Naive B cell (primary cell): Measurements from ENCODE around the gene IQCH. TPM values are rescaled to one million over a fixed set of nuclear protein-coding genes. Genes with fewer than 3 reads are reported as not detected.

Experiments
- ATAC-seq, 2 donors: fragments of 150-1000 bp; cut with Tn5 transposase; 2 replicates each; pipeline ENCODE4 v1.10.0; 2021; ENCODE audit warnings: low read depth in 2 of 2, mild to moderate bottlenecking in 2 of 2, moderate library complexity in 2 of 2
- DNase-seq: peaks from one replicate; pipeline ENCODE4 v3.0.0; 2022
- H3K27ac Mint-ChIP-seq, 6 donors: one replicate each; pipeline ENCODE4 v1.8.0; 2020 to 2022; ENCODE audit warnings: mild to moderate bottlenecking in 6 of 6, mixed read lengths in 6 of 6, moderate library complexity in 5 of 6, inconsistent platforms in 2 of 6
- H3K27me3 Mint-ChIP-seq, 3 donors: one replicate each; pipeline ENCODE4 v1.8.0; 2021 to 2022; ENCODE audit warnings: mixed read lengths in 3 of 3, mild to moderate bottlenecking in 1 of 3
- H3K36me3 Mint-ChIP-seq, 2 donors: one replicate each; pipeline ENCODE4 v1.8.0; 2020 to 2022; ENCODE audit warnings: mixed read lengths in 2 of 2, inconsistent platforms in 1 of 2, mild to moderate bottlenecking in 1 of 2
- H3K4me1 Mint-ChIP-seq, 3 donors: one replicate each; pipeline ENCODE4 v1.8.0; 2020 to 2022; ENCODE audit warnings: mixed read lengths in 3 of 3, inconsistent platforms in 1 of 3, mild to moderate bottlenecking in 1 of 3, moderate library complexity in 1 of 3
- H3K4me3 Mint-ChIP-seq, 8 donors: one replicate each; pipeline ENCODE4 v1.8.0; 2020 to 2022; ENCODE audit warnings: mild to moderate bottlenecking in 8 of 8, mixed read lengths in 8 of 8, moderate library complexity in 8 of 8, inconsistent platforms in 2 of 8
- H3K9me3 Mint-ChIP-seq, 7 donors: one replicate each; pipeline ENCODE4 v1.8.0; 2020 to 2022; ENCODE audit warnings: mixed read lengths in 7 of 7, mild to moderate bottlenecking in 5 of 7, inconsistent platforms in 2 of 7, moderate library complexity in 1 of 7
- polyA plus RNA-seq, 6 donors: library from polyadenylated mRNA; unstranded; fragments of 300-500 nt; fragmentation: Illumina TruSeq; gene quantifications; one replicate each; pipeline ENCODE4 v1.2.3, GENCODE V29; 2021; ENCODE audit warnings: low read depth in 6 of 6

Gene IQCH
- polyA plus RNA-seq, 6 donors from 2014 or later, result 0.23 to 0.30 TPM; not detected in 4

DNA sequence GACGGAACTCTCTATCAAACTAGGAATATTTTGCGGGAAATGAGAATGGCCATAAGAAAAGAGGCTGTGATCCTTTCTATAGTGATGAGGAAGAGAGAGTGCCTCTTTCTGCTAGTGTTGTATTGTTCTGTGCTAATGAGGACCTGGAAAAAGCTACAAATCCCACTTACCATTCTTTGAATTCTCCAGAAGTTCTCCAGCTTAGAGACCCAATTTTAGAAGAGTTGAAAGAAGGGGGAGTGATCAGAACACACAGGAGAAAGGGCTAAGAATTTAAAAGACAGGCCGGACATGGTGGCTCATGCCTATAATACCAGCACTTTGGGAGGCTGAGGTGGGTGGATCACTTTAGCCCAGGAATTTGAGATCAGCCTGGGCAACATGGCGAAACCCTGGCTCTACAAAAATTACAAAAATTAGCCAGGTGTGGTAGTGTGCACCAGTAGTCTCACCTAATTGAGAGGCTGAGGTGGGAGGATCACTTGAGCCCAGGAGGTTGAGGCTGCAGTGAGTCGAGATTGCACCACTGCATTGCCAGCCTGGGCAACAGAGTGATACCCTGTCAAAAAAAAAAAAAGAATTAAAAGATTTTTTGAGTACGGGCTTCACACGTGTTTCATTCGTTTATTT lies 126.9 kb downstream of the IQCH start:
- H3K4me3 Mint-ChIP-seq, result no peak overlapping the region
- peaks cover 8 to 16% (median 9%) of the 10 kb centered on the region in 3 donors for H3K27me3 Mint-ChIP-seq
- ATAC-seq (no peak), DNase-seq (no peak)
- no peaks in the 10 kb centered on the region for H3K4me1 Mint-ChIP-seq
- no peaks in the 10 kb centered on the region for H3K36me3 Mint-ChIP-seq
- H3K27ac Mint-ChIP-seq, result no peak overlapping the region
- H3K9me3 Mint-ChIP-seq, result peaks cover 0 to 2% (median 0%) of the 10 kb centered on the region in 7 donors

- Mint-ChIP-seq H3K9me3 (peaks cover 0 to 2% (median 0%) of the 10 kb centered on the region in 7 donors), H3K4me3 (no peak overlapping the region), H3K27me3 (peaks cover 8 to 15% (median 9%) of the 10 kb centered on the region in 3 donors), H3K4me1 (no peaks in the 10 kb centered on the region), H3K36me3 (no peaks in the 10 kb centered on the region), H3K27ac (no peak overlapping the region)
- ATAC-seq (no peak), DNase-seq (no peak)
These were observed 128.1 kb downstream of the IQCH start for GRCh38 chr15:67382723-67383122.

DNA sequence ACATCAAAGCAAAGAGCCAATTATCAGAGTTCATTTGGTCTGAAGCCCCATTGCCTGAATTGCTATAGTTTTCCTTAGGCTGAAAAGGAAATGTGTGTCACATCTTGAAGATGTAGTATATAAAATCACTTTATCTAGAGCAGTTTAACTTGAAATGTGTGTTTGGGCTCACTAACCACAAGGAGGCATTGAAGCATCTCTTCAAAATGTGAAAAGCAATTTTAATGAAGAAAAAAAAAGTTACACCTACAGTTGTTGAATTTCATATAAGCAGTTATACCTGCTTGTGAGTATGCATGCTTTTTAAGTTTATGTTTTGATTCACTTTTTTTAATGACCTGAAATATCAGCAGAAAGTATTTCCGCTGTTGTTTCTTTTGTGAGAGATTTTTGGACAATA lies 129.3 kb downstream of the IQCH start:
- Mint-ChIP-seq H3K36me3 (no peaks in the 10 kb centered on the region), H3K27me3 (peaks cover 8 to 10% (median 9%) of the 10 kb centered on the region in 3 donors), H3K27ac (no peak overlapping the region), H3K4me3 (no peak overlapping the region), H3K4me1 (no peaks in the 10 kb centered on the region), H3K9me3 (peaks cover 0 to 2% (median 0%) of the 10 kb centered on the region in 7 donors)
- ATAC-seq (no peak), DNase-seq (no peak)

DNA sequence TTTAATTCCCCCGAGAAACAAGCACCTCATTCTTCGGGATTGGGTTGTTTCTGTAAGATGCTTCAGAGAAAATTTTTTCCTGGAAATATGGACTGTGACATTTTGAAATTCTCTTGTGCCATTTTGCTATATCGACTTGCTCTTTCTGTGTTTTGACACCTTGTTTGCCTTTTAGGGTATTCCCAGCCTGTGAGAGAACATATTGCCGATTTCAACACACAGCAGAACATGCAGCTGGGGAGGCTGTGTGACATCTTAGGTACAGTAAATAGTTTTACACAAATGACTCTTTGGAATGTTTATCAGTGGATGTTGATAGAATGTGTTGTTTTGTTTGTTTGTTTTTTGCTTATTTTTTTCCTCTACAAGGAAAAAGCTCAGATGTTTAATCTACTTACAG lies 130.2 kb downstream of the IQCH start:
- ATAC-seq, result no peak
- no peak overlapping the region for H3K27ac Mint-ChIP-seq

DNA sequence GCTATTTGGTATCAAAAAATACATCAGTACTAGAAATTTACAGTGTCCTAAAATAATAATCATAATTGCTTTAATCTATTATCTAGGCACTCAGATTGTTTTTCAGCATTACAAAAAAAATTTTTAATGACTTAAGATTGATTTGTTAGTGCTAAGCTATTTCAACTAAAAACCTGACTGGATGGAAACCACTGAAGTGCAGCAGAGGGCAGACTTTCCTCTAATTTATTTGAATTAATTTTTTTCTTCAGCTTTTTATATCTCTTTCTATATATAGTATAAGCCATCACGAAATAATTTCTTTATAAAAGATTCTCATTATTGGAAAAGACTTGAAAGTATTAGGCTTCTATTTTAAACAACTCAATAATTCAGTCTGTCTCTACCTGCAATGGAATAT lies 131.4 kb downstream of the IQCH start:
- peaks cover 3 to 9% (median 4%) of the 10 kb centered on the region in 3 donors for H3K27me3 Mint-ChIP-seq
- no peaks in the 10 kb centered on the region for H3K4me1 Mint-ChIP-seq
- H3K9me3 Mint-ChIP-seq, result peaks cover 0 to 2% (median 0%) of the 10 kb centered on the region in 7 donors
- no peak overlapping the region for H3K4me3 Mint-ChIP-seq
- no peak for DNase-seq
- no peaks in the 10 kb centered on the region for H3K36me3 Mint-ChIP-seq
- H3K27ac Mint-ChIP-seq, result no peak overlapping the region
- no peak for ATAC-seq

More for the DNA sequence above, 130.2 kb downstream of the IQCH start:
- DNase-seq, result no peak
- peaks cover 8 to 10% (median 9%) of the 10 kb centered on the region in 3 donors for H3K27me3 Mint-ChIP-seq
- H3K9me3 Mint-ChIP-seq, result peaks cover 0 to 2% (median 0%) of the 10 kb centered on the region in 7 donors
- no peaks in the 10 kb centered on the region for H3K4me1 Mint-ChIP-seq
- no peak overlapping the region for H3K4me3 Mint-ChIP-seq
- H3K36me3 Mint-ChIP-seq, result no peaks in the 10 kb centered on the region

GRCh38 chr15:67386947-67387346 lies 132.4 kb downstream of the IQCH start:
- H3K4me3 Mint-ChIP-seq, result no peak overlapping the region
- ATAC-seq (no peak), DNase-seq (no peak)
- peaks cover 0 to 9% (median 2%) of the 10 kb centered on the region in 3 donors for H3K27me3 Mint-ChIP-seq
- no peak overlapping the region for H3K27ac Mint-ChIP-seq
- H3K9me3 Mint-ChIP-seq, result peaks cover 0 to 1% (median 0%) of the 10 kb centered on the region in 7 donors
- no peaks in the 10 kb centered on the region for H3K36me3 Mint-ChIP-seq
- H3K4me1 Mint-ChIP-seq, result no peaks in the 10 kb centered on the region

GRCh38 chr15:67389975-67390374 lies 135.4 kb downstream of the IQCH start:
- H3K27me3 Mint-ChIP-seq, result peaks cover 4 to 9% (median 6%) of the 10 kb centered on the region in 3 donors
- ATAC-seq, result no peak
- H3K9me3 Mint-ChIP-seq, result no peaks in the 10 kb centered on the region
- no peaks in the 10 kb centered on the region for H3K36me3 Mint-ChIP-seq
- H3K27ac Mint-ChIP-seq, result no peak overlapping the region
- no peaks in the 10 kb centered on the region for H3K4me1 Mint-ChIP-seq
- H3K4me3 Mint-ChIP-seq, result no peak overlapping the region
- DNase-seq, result no peak

DNA sequence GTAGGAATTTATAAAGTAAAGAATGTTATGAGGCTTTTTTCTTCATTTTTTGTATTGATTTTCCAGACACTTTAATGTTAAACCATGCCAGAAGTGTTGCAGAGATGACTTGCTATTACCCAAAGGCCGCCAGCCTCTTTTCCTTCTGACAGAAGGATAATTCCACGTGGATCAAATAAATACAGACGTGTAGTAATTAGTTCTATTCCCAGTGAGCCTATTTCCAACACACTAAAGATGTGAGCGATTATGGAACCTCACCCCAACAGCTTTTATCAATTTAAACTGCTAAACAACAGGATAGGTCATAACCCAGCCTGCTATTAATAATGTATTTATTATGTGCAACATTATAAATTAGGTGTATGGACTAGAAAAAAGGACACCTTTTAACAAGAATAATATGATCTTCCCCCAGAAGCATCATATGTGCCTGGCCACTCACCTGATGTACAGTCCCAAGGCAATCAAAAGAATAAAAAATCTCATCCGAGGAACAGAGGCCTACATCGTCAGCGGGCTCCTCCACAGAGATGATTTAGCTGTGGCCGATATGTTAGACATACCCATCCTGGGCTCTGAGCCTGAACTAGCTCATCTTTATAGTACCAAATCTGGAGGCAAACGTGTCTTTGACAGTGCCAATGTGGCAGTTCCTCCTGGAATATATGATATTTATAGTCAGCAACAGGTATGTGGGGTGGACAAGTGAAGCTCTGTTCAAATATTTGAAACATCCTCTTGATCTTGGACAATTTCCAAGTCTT lies 140.5 kb downstream of the IQCH start:
- Mint-ChIP-seq H3K36me3 (no peaks in the 10 kb centered on the region), H3K9me3 (no peaks in the 10 kb centered on the region), H3K27ac (no peak overlapping the region), H3K27me3 (peaks cover 0 to 15% (median 4%) of the 10 kb centered on the region in 3 donors), H3K4me3 (no peak overlapping the region), H3K4me1 (peaks cover 0 to 6% (median 0%) of the 10 kb centered on the region in 3 donors)
- ATAC-seq, result no peak
- no peak for DNase-seq

DNA sequence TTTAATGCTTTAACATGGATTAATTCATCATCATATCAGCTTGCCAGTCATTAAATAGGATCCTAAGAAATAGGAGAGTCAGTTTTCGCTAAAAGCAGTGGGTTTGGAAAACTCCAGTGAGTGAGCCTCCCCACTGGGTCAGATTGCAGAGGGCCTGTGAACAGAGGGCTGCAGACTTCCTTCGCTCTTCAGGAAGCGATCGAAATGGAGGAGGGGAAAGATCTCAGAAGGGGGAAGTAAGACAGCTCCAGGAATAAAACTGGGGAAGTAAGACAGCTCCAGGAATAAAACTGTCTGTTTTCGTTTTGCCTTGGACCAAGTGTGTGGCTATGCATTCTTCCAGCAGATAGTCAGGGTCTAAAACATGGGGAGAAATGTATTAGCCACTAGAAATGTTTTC lies 141.5 kb downstream of the IQCH start:
- Mint-ChIP-seq H3K27me3 (peaks cover 0 to 15% (median 4%) of the 10 kb centered on the region in 3 donors), H3K4me3 (peak overlapping the region in 1 of 8 donors; percentile 5)
- no peak for DNase-seq

GRCh38 chr15:67397139-67397538 lies 142.6 kb downstream of the IQCH start:
- no peak overlapping the region for H3K27ac Mint-ChIP-seq

More for the DNA sequence above, 141.5 kb downstream of the IQCH start:
- Mint-ChIP-seq H3K27ac (no peak overlapping the region), H3K36me3 (no peaks in the 10 kb centered on the region), H3K9me3 (no peaks in the 10 kb centered on the region), H3K4me1 (peaks cover 0 to 6% (median 0%) of the 10 kb centered on the region in 3 donors)
- ATAC-seq, result no peak

DNA sequence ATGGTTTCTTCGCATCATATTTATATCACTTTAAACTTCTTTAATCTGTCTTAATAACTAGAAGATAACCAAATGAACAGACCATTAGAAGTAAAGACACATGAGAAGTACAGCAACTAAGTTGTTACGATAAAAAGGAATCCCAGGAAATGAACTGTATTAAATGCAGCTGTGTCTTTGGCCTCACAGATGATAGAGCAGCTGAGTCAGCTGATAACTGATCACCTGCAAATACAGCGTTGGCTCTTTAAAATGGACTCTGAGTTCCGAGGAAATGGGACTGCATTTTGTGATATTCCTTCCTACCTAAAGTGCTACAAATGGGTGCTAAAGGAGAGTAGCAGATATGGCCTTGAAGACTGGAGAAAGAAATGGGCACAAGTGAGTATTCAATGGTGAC lies 145.3 kb downstream of the IQCH start:
- H3K36me3 Mint-ChIP-seq, result no peaks in the 10 kb centered on the region
- peaks cover 0 to 6% (median 0%) of the 10 kb centered on the region in 3 donors for H3K27me3 Mint-ChIP-seq
- no peak overlapping the region for H3K4me3 Mint-ChIP-seq
- H3K4me1 Mint-ChIP-seq, result peaks cover 0 to 6% (median 0%) of the 10 kb centered on the region in 3 donors
- no peaks in the 10 kb centered on the region for H3K9me3 Mint-ChIP-seq
- peak overlapping the region in 1 of 6 donors; percentile 57 for H3K27ac Mint-ChIP-seq
- DNase-seq (no peak), ATAC-seq (no peak)

More at GRCh38 chr15:67397139-67397538, 142.6 kb downstream of the IQCH start:
- H3K27me3 Mint-ChIP-seq, result peaks cover 0 to 11% (median 4%) of the 10 kb centered on the region in 3 donors
- no peaks in the 10 kb centered on the region for H3K36me3 Mint-ChIP-seq
- ATAC-seq (no peak), DNase-seq (no peak)
- peaks cover 0 to 6% (median 0%) of the 10 kb centered on the region in 3 donors for H3K4me1 Mint-ChIP-seq
- no peaks in the 10 kb centered on the region for H3K9me3 Mint-ChIP-seq
- H3K4me3 Mint-ChIP-seq, result no peak overlapping the region

GRCh38 chr15:67400890-67401289 lies 146.3 kb downstream of the IQCH start:
- Mint-ChIP-seq H3K36me3 (no peaks in the 10 kb centered on the region), H3K4me3 (no peak overlapping the region), H3K9me3 (no peaks in the 10 kb centered on the region), H3K4me1 (peaks cover 0 to 5% (median 0%) of the 10 kb centered on the region in 3 donors), H3K27ac (no peak overlapping the region), H3K27me3 (peaks cover 0 to 4% (median 0%) of the 10 kb centered on the region in 3 donors)
- ATAC-seq (no peak), DNase-seq (no peak)

GRCh38 chr15:67401336-67401735 lies 146.8 kb downstream of the IQCH start:
- ATAC-seq (no peak), DNase-seq (no peak)
- H3K9me3 Mint-ChIP-seq, result no peaks in the 10 kb centered on the region
- peaks cover 0 to under 1% (median 0%) of the 10 kb centered on the region in 3 donors for H3K4me1 Mint-ChIP-seq
- no peak overlapping the region for H3K4me3 Mint-ChIP-seq
- no peaks in the 10 kb centered on the region for H3K27me3 Mint-ChIP-seq
- no peak overlapping the region for H3K27ac Mint-ChIP-seq
- H3K36me3 Mint-ChIP-seq, result no peaks in the 10 kb centered on the region
